BLaER1 (cell line): ENCODE data around the gene FAM228A.

Experiments used
- H3K27ac ChIP-seq: shearing (Covaris generic); formaldehyde crosslinking; 2 replicates; pipeline ENCODE4 v1.8.1; 2022
- H3K27me3 ChIP-seq: shearing (Covaris generic); formaldehyde crosslinking; 2 replicates; pipeline ENCODE4 v1.8.1; 2022
- H3K36me3 ChIP-seq: shearing (Covaris generic); formaldehyde crosslinking; 2 replicates; pipeline ENCODE4 v1.8.1; 2022
- H3K4me1 ChIP-seq: shearing (Covaris generic); formaldehyde crosslinking; 2 replicates; pipeline ENCODE4 v1.8.1; 2022
- H3K4me2 ChIP-seq: shearing (Covaris generic); formaldehyde crosslinking; 2 replicates; pipeline ENCODE4 v1.8.1; 2022
- H3K4me3 ChIP-seq: shearing (Covaris generic); formaldehyde crosslinking; 2 replicates; pipeline ENCODE4 v1.8.1; 2022
- H3K9ac ChIP-seq: shearing (Covaris generic); formaldehyde crosslinking; 2 replicates; pipeline ENCODE4 v1.8.1; 2022
- H3K9me3 ChIP-seq: shearing (Covaris generic); formaldehyde crosslinking; 2 replicates; pipeline ENCODE4 v1.8.1; 2022
- H4K20me1 ChIP-seq: shearing (Covaris generic); formaldehyde crosslinking; 2 replicates; pipeline ENCODE4 v1.8.1; 2022
- Cebpa-rat ChIP-seq: shearing (Covaris generic); IDR thresholded peaks from 2 replicates; pipeline ENCODE4 v1.8.1; 2022

The FAM228A gene

GRCh38 chr2:24220554-24221291 is 45.9 kb downstream of the FAM228A start:
- H3K4me1 ChIP-seq = no peaks in the 10 kb centered on the region
- H3K36me3 ChIP-seq = peaks cover 61% of the 10 kb centered on the region

GRCh38 chr2:24221343-24222050 is 46.6 kb downstream of the FAM228A start:
- Histone ChIP-seq H3K4me1 (no peaks in the 10 kb centered on the region), H3K27ac (no peak overlapping the region), H3K4me2 (no peak overlapping the region), H3K9me3 (no peaks in the 10 kb centered on the region), H4K20me1 (no peaks in the 10 kb centered on the region), H3K36me3 (peaks cover 59% of the 10 kb centered on the region), H3K4me3 (no peak overlapping the region), H3K27me3 (no peaks in the 10 kb centered on the region), H3K9ac (no peak overlapping the region)
- no peak for TF ChIP-seq Cebpa-rat

More at GRCh38 chr2:24220554-24221291, 45.9 kb downstream of the FAM228A start:
- no peaks in the 10 kb centered on the region for H3K27me3 ChIP-seq
- no peaks in the 10 kb centered on the region for H4K20me1 ChIP-seq
- no peaks in the 10 kb centered on the region for H3K9me3 ChIP-seq
- no peak overlapping the region for H3K4me3 ChIP-seq
- no peak overlapping the region for H3K9ac ChIP-seq
- H3K4me2 ChIP-seq = no peak overlapping the region
- TF ChIP-seq Cebpa-rat = no peak
- H3K27ac ChIP-seq = no peak overlapping the region

GRCh38 chr2:24222946-24223345 is 48.1 kb downstream of the FAM228A start:
- Histone ChIP-seq H3K9ac (no peak overlapping the region), H4K20me1 (no peaks in the 10 kb centered on the region), H3K4me2 (no peak overlapping the region), H3K36me3 (peaks cover 47% of the 10 kb centered on the region), H3K9me3 (no peaks in the 10 kb centered on the region), H3K4me3 (no peak overlapping the region), H3K4me1 (no peaks in the 10 kb centered on the region), H3K27ac (no peak overlapping the region), H3K27me3 (no peaks in the 10 kb centered on the region)
- TF ChIP-seq Cebpa-rat = no peak

DNA sequence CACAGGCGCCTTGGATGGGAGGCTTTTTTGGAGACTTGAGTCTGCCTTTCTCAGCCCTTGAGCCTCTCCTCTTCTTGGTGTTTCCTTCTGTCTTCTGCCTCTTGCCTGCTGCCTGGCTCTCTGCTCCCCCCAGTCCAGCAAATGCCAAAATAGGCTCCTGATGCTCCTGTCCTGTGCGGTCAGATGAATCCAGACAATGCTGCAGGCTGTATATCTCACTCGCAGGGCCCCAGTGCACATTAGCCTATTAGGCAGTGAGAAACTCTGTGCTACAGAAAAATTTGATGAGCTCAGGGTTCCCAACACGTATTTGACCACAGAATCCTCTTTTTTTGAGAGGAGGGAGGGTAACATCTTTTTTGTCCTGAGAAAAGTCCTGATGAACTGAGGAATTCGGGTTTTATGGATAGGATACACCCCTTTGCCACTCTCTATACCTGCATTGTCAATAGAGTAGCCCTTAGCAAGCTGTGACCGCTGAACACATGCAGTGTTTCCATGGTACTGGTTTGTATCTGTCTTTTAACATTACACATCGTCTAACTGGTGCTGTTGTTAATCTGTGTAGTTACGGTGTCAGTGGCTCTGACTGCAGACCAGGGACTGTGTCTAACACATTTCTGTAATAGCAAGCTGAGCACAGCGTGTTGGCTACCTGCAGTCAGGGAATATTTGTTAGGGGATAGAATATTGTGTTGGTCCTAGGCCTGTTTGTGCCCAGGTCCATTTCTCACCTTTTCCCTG is 50.8 kb downstream of the FAM228A start:
- H3K27me3 ChIP-seq = no peaks in the 10 kb centered on the region
- H3K4me3 ChIP-seq = no peak overlapping the region
- no peaks in the 10 kb centered on the region for H3K4me1 ChIP-seq
- H4K20me1 ChIP-seq = no peaks in the 10 kb centered on the region
- no peak overlapping the region for H3K9ac ChIP-seq
- H3K27ac ChIP-seq = no peak overlapping the region
- H3K9me3 ChIP-seq = no peaks in the 10 kb centered on the region
- no peak for TF ChIP-seq Cebpa-rat
- H3K4me2 ChIP-seq = no peak overlapping the region
- H3K36me3 ChIP-seq = peaks cover 22% of the 10 kb centered on the region; the same call in 1 of the 2 replicates

GRCh38 chr2:24228470-24228869 is 53.6 kb downstream of the FAM228A start:
- Histone ChIP-seq H3K36me3 (peaks cover 18% of the 10 kb centered on the region; the same call in 1 of the 2 replicates), H3K4me1 (no peaks in the 10 kb centered on the region), H3K4me3 (no peak overlapping the region), H3K27ac (no peak overlapping the region), H3K9me3 (no peaks in the 10 kb centered on the region), H3K4me2 (no peak overlapping the region), H3K27me3 (no peaks in the 10 kb centered on the region), H3K9ac (no peak overlapping the region), H4K20me1 (no peaks in the 10 kb centered on the region)
- no peak for TF ChIP-seq Cebpa-rat

DNA sequence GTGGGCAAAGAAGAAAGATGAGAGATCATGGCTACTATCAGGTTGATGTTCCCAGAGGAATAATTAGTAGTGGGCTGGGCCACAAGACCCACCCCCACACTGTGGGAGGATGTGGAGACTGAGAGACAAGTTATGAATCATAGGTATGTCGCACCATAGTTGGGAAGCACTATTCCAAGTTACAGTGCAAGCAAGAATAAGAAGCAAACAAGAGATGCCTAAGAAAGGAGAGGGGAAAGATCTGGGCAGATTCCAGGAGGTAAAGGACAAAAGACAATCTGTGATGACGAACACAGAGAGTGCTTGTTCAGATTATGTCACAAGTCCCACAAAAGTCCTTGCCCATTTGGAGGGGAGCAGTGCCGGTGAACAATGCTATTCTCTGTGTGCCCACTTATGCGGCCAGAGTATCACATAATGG is 56.6 kb downstream of the FAM228A start:
- Histone ChIP-seq H4K20me1 (no peaks in the 10 kb centered on the region), H3K27me3 (no peaks in the 10 kb centered on the region), H3K4me3 (no peak overlapping the region), H3K36me3 (0 out of 2 replicates have a peak, but pooled peaks cover 1% of the 10 kb centered on the region), H3K4me1 (no peaks in the 10 kb centered on the region), H3K9ac (no peak overlapping the region), H3K9me3 (no peaks in the 10 kb centered on the region), H3K4me2 (no peak overlapping the region), H3K27ac (no peak overlapping the region)
- no peak for TF ChIP-seq Cebpa-rat

DNA sequence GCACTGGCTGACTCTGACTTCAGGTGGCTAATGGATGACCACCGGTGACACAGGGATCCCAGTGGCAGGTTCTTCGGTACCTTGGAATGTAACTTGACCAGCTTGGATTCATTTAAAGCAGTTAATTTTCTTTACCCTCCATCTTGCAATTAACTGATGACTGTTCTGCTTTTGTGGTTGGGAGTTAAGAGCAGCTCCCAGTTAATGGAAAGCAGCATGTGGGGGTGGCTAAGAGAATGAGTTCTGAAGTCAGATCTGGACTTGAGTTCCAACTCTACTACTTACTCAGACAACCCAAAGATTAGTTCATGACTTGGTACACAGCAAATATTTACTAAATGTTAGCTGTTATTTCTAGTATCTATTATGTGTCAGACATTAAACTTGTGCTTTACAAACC is 58.5 kb downstream of the FAM228A start:
- H4K20me1 ChIP-seq = no peaks in the 10 kb centered on the region
- no peak overlapping the region for H3K9ac ChIP-seq
- H3K27me3 ChIP-seq = no peaks in the 10 kb centered on the region
- peaks cover 9% of the 10 kb centered on the region; the same call in 1 of the 2 replicates for H3K36me3 ChIP-seq
- H3K4me1 ChIP-seq = no peaks in the 10 kb centered on the region
- H3K4me2 ChIP-seq = no peak overlapping the region
- no peak for TF ChIP-seq Cebpa-rat
- H3K4me3 ChIP-seq = no peak overlapping the region
- H3K9me3 ChIP-seq = no peaks in the 10 kb centered on the region
- no peak overlapping the region for H3K27ac ChIP-seq

- H4K20me1 ChIP-seq = no peaks in the 10 kb centered on the region
- H3K9ac ChIP-seq = no peak overlapping the region
- no peak overlapping the region for H3K4me3 ChIP-seq
- H3K4me2 ChIP-seq = no peak overlapping the region
- H3K27ac ChIP-seq = no peak overlapping the region
- H3K9me3 ChIP-seq = no peaks in the 10 kb centered on the region
- no peaks in the 10 kb centered on the region for H3K4me1 ChIP-seq
- no peak for TF ChIP-seq Cebpa-rat
- no peaks in the 10 kb centered on the region for H3K27me3 ChIP-seq
- H3K36me3 ChIP-seq = peaks cover 13% of the 10 kb centered on the region; the same call in 1 of the 2 replicates
Observed at GRCh38 chr2:24237313-24237712, 62.5 kb downstream of the FAM228A start.

GRCh38 chr2:24238158-24238557 is 63.3 kb downstream of the FAM228A start:
- Histone ChIP-seq H4K20me1 (no peaks in the 10 kb centered on the region), H3K27ac (no peak overlapping the region), H3K4me2 (no peak overlapping the region), H3K27me3 (no peaks in the 10 kb centered on the region), H3K36me3 (peaks cover 16% of the 10 kb centered on the region), H3K9me3 (no peaks in the 10 kb centered on the region), H3K4me1 (no peaks in the 10 kb centered on the region), H3K9ac (no peak overlapping the region), H3K4me3 (no peak overlapping the region)
- no peak for TF ChIP-seq Cebpa-rat

DNA sequence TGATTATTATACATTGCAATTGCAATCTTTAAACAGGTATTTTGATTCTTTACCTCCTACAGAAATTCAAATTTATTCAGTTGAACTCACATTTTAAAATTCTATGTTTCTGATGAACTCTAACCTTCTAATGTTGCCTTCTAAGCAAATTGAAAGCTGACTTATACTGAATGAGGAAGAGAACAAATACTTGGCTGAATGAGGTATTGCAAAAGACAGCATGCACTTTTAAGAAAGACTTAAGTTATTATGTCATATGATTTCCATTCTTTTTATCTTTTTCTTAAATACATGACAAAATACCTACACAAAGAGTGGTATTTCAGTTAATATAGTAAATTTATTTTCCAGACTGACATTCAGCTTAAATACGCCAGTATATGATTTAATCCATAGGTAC is 64.7 kb downstream of the FAM228A start:
- TF ChIP-seq Cebpa-rat = no peak
- Histone ChIP-seq H3K27ac (no peak overlapping the region), H3K4me3 (no peak overlapping the region), H4K20me1 (no peaks in the 10 kb centered on the region), H3K27me3 (no peaks in the 10 kb centered on the region), H3K4me1 (no peaks in the 10 kb centered on the region), H3K9ac (no peak overlapping the region), H3K36me3 (peaks cover 30% of the 10 kb centered on the region), H3K9me3 (no peaks in the 10 kb centered on the region), H3K4me2 (no peak overlapping the region)
